OCI-LY3 (cell line): Measurements from ENCODE around the gene AKAP6.

Experiments
- CTCF ChIP-seq: fragments of 200-600, 300-600 bp; sonication (generic); IDR thresholded peaks from 2 replicates; pipeline ENCODE4 v1.5.1; 2014; ENCODE audit warnings: antibody characterized with exemption, low read length, low read depth
- EZH2phosphoT487 ChIP-seq: fragments of 200-600 bp; shearing (Covaris generic); IDR thresholded peaks from 2 replicates; pipeline ENCODE4 v1.6.1; 2018; ENCODE audit warnings: antibody characterized with exemption, mixed run types, low read depth

DNA sequence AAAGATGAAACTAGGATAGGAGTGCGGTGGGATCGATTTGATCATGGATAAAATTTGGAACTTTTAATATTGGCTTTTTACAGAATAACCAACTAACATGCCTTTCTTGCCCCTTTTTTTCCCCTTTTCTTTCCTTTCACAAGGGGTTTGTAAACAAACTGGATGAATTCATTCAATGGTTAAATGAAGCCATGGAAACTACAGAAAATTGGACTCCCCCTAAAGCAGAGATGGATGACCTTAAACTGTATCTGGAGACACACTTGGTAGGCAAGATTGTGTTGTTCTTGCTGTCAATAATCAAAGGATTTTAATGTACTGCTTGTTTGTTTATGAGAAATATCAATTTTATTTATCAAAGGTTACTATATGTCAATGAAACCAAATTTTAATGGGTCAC lies 247.9 kb downstream of the AKAP6 start:
- TF ChIP-seq CTCF (no peak), EZH2phosphoT487 (no peak)
